Fibroblast of villous mesenchyme (primary cell): ENCODE results near the gene POC1A. TPM values are rescaled to one million over a fixed set of nuclear protein-coding genes. Genes with fewer than 3 reads are reported as not detected.
A peak's percentile ranks its signal among the peaks of the same experiment; 100 is the strongest.

Source experiments
- DNase-seq: peaks from one replicate; pipeline ENCODE4 v3.0.0-alpha.2; 2010; ENCODE audit warnings: low read depth
- H3K4me3 ChIP-seq: 2 replicates; pipeline ENCODE4 v1.5.1; 2011; ENCODE audit warnings: low read depth, mild to moderate bottlenecking, low read length
- total RNA-seq: library from RNA; depleted of rRNA; stranded (reverse); fragments of >200 nt; gene quantifications from 2 replicates; pipeline ENCODE4 v1.2.3, GENCODE V29; 2012
- TF ChIP-seq, protein P1 (sequence below): IDR thresholded peaks from 2 replicates; pipeline ENCODE4 v1.5.1; 2012; ENCODE audit warnings: low read depth, mild to moderate bottlenecking, low read length; ENCODE audit not compliant: insufficient read depth

Gene POC1A
- total RNA-seq, 1 donor: 5.6 TPM

DNA sequence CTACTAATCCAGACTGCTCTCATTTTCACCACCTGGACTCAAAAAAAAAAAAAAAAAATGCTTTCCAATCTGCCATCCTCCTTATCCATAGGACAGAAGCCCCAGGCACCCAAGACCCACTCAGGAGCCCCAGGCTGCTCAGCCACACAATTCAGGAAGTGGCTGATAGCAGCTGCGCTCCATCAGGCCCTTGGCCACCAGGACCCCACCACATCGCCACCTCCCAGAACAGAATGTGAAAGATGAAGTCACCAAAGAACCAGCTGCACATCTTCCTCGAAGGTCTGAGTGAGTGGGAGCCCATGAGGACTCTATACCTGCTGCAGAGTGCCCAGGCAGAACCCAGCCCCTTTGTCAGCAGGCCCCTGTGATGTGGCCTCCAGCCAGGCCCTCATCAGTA lies 19.5 kb downstream of the POC1A start:
- TF ChIP-seq, protein P1, sequence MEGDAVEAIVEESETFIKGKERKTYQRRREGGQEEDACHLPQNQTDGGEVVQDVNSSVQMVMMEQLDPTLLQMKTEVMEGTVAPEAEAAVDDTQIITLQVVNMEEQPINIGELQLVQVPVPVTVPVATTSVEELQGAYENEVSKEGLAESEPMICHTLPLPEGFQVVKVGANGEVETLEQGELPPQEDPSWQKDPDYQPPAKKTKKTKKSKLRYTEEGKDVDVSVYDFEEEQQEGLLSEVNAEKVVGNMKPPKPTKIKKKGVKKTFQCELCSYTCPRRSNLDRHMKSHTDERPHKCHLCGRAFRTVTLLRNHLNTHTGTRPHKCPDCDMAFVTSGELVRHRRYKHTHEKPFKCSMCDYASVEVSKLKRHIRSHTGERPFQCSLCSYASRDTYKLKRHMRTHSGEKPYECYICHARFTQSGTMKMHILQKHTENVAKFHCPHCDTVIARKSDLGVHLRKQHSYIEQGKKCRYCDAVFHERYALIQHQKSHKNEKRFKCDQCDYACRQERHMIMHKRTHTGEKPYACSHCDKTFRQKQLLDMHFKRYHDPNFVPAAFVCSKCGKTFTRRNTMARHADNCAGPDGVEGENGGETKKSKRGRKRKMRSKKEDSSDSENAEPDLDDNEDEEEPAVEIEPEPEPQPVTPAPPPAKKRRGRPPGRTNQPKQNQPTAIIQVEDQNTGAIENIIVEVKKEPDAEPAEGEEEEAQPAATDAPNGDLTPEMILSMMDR: no peak
- DNase-seq: no peak
- H3K4me3 ChIP-seq: no peak overlapping the region

DNA sequence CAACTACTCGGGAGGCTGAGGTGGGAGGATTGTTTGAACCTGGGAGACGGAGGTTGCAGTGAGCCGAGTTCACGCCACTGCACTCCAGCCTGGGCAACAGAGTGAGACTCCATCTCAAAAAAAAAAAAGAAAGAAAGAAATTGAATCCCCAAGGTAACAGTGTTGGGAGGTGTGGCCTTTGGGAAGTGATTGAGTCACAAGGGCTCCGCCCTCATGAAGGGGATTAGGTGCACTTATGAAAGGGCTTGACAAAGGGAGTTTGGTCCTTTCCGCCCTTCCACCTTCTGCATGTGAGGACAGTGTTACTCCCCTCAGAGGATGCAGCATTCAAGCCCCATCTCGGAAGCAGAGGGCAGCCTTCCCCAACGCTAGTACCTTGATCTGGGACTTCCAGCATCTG lies 21.3 kb downstream of the POC1A start:
- DNase-seq: no peak
- H3K4me3 ChIP-seq: no peak overlapping the region
- TF ChIP-seq, protein P1: no peak

DNA sequence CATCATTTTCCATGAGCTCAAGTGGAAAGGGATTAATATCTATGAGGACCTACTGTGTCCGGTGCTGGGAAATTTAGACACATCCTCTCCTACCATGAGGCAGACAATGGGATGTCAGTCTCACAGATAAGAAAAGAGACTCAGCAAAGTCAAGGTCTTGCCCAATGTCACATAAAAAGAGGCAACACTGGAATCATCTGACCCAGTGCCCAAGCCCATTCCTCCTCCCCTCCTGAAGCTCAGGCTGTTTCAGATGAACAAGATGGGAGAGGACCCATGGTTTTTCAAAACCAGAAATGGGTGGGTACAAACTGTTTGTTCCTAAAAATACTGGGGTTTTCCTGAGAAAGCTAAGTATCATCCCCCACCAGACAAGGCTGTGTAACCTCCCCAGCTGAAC lies 22.2 kb downstream of the POC1A start:
- no peak for DNase-seq
- TF ChIP-seq, protein P1: no peak

DNA sequence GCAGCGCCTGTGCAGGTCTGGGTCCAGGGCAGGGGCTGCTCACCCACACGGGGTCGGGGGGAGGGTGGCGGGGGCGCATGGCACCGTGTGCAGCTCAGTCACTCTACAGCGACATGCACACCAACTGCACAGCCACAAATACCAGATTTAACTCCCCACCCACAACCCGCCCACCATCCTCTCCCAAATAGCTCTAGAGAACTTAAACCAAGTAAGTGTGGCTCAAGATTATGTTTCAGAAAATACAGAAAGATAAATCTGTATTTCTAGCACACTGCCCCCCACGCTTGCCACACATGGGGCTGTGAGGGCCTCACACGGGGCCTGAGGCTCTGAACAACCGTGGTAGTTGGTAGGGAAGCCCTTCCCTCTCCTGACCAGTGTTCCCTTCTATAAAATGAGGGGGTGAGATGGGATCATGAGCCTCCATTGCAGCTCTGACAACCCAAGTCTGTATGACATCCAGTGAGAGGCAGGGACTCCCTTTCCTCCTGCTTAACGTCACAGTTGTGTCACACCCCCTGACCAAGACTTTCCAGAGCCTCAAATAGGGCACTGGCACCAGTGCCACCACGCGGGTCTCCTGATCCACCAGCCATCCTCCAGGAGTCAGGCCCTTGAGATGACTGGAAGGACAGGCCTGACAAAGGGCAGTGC lies 23.1 kb downstream of the POC1A start:
- TF ChIP-seq, protein P1: no peak
- DNase-seq: no peak

More for the DNA sequence above, 22.2 kb downstream of the POC1A start:
- no peak overlapping the region for H3K4me3 ChIP-seq

DNA sequence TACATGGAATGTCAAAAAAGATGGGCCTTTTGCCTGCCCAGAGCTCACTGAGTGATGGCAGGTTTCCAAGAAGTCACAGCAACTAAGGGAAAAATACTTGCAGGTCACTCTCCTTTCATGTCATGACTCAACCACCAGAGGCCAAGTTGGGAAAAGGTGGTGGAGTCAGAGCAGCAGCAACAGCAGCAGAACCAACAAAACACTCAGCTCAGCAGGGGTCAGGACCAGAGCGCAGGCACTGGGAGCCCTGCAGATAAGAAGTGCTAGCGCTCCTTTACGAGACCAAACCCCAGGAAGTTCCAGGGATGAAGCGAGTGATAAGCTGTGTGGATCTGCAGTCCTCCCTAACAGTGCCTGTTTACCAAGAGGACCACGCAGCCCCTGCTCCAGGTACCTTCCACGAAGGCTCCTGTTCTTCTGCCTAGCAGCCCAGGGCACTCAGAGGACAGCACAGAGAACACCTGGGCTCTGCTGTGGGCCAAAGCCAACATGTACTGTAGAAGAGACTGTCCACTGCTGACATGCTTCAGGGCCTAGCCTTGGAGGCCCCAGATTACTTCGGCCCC lies 26.0 kb downstream of the POC1A start:
- DNase-seq: peak; percentile 83
- TF ChIP-seq, protein P1: peak; percentile 19
- no peak overlapping the region for H3K4me3 ChIP-seq

More for the DNA sequence above, 23.1 kb downstream of the POC1A start:
- H3K4me3 ChIP-seq: no peak overlapping the region

DNA sequence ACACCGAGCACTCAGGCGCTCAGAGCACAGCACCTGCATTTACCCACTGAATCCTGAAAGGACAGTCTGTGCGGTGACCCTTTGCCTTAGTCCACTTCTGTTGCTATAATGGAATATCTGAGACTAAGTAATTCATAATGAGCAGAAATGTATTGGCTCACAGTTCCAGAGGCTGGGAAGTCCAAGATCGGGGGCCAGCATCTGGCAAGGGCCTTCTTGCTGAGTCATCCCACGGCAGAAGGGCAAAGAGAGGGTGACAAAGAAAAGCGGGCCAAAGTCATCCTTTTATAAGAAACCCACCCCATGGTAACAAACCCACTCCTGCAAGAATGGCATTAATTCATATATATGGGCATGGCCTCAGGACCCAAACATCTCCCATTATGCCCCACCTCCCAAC lies 27.7 kb downstream of the POC1A start:
- no peak overlapping the region for H3K4me3 ChIP-seq
- DNase-seq: no peak
- TF ChIP-seq, protein P1: no peak
